Measurements from ENCODE around the gene PRKCSH. TPM values are rescaled to one million over a fixed set of nuclear protein-coding genes. Genes with fewer than 3 reads are reported as not detected.
"Not testable (repeated sequence)": the region's sequence is repeated elsewhere in the genome, so short reads cannot be mapped to it uniquely, and the experiment has no call there.

The PRKCSH gene
- total RNA-seq, 2 donors from 2014 or later: 132 to 139 TPM

DNA sequence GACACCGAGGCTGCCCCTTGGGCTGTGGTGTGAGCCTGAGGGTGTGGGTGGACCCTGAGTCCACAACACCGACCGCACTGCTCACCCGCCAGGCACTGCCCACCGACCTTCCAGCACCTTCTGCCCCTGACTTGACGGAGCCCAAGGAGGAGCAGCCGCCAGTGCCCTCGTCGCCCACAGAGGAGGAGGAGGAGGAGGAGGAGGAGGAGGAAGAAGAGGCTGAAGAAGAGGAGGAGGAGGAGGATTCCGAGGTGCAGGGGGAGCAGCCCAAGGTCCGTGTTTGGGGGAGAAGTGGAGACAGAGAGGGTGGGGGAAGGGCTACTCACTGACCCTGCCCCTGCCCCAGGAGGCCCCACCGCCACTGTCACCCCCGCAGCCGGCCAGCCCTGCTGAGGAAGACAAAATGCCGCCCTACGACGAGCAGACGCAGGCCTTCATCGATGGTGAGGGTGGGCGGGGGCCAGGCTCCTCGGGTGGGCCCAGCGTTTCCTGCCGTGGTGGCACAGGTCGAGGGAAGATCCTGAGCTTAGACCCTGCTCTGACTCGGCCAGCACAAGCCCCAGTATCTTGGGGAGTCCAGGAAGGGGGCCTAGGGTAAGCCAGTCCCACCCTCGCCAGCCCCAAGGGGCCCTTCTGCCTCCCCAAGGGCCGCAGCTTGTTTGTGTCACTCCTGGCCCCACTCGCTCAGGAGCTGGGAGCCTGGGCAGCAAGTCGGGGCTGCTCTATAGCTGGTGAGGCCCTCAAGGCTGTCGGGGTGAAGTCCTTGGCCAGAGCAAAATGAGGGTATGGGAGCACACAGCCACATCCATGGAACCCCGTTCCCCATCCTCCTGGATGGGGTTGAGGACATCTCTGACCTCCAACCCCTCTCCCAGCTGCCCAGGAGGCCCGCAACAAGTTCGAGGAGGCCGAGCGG, 12.2 kb downstream of the PRKCSH start:
- intact Hi-C loops (cut with DNase I): no loop called here
- DNase-seq (no peak), ATAC-seq (no peak)

DNA sequence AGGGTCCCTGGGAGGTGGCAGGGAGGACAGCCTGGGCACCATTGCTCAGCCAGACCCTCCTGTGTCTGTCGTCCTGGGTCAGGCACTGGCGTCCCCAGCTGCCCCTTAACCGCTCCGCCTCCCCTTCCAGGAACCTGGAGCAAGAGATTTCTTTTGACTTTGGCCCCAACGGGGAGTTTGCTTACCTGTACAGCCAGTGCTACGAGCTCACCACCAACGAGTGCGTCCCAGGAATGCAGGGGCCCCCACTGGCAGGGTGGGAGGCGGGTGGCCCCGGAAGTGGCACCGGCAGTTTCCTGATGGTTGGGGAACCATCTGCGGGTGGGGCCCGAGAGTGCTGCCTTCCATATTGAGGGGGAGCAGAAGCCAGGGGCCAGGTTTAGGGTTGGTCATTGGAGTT, 13.0 kb downstream of the PRKCSH start:
- DNase-seq (no peak), ATAC-seq (no peak)
- intact Hi-C loops (cut with DNase I): no loop called here

GRCh38 chr19:11448923-11449554, 13.6 kb downstream of the PRKCSH start:
- ATAC-seq: no peak
- no peak for DNase-seq
- intact Hi-C loops (cut with DNase I): no loop called here

GRCh38 chr19:11450570-11451326, 15.3 kb downstream of the PRKCSH start:
- DNase-seq: no peak

GRCh38 chr19:11451327-11451870, 16.0 kb downstream of the PRKCSH start:
- DNase-seq: no peak
- intact Hi-C loops (cut with DNase I): no loop called here
- no peak for ATAC-seq

More at GRCh38 chr19:11450570-11451326, 15.3 kb downstream of the PRKCSH start:
- ATAC-seq: no peak
- intact Hi-C loops (cut with DNase I): no loop called here

GRCh38 chr19:11451871-11452619, 16.6 kb downstream of the PRKCSH start:
- DNase-seq: no peak

DNA sequence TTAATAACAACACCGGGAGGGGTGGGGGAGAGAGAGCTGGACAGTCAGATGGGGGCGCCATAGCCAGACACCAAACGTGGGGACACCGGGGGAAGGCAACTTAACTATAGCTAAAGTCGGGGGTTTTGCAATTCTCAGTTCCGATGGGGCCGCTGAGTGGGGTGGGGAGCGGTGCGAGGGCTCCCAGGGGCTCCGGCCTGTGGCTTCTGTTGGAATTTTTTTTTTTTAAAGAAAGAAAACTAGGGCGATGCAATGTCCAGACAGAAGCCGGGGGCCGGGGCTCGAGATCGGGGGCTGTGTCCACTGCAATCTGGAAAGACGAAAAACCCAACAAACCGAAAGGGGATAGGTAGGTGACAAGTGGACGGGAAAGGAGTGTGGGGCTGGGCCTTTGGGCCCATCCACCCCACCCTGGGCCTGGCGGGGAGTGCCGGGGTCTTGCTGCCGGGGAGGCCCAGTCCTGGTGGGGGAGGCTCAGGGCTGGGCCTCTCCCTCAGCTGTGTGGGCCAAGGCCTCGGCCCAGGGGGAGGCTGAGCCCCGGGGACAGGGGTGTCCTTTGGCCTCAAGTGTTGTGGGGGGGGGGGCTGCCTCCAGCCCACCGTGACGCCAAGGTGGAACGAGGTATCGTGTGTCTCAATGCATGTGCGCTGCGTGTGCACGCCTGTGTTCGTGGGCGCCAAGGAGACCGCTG, 17.3 kb downstream of the PRKCSH start:
- no peak for ATAC-seq
- intact Hi-C loops (cut with DNase I): no loop called here
- no peak for DNase-seq

More at GRCh38 chr19:11451871-11452619, 16.6 kb downstream of the PRKCSH start:
- intact Hi-C loops (cut with DNase I): no loop called here
- ATAC-seq: no peak

DNA sequence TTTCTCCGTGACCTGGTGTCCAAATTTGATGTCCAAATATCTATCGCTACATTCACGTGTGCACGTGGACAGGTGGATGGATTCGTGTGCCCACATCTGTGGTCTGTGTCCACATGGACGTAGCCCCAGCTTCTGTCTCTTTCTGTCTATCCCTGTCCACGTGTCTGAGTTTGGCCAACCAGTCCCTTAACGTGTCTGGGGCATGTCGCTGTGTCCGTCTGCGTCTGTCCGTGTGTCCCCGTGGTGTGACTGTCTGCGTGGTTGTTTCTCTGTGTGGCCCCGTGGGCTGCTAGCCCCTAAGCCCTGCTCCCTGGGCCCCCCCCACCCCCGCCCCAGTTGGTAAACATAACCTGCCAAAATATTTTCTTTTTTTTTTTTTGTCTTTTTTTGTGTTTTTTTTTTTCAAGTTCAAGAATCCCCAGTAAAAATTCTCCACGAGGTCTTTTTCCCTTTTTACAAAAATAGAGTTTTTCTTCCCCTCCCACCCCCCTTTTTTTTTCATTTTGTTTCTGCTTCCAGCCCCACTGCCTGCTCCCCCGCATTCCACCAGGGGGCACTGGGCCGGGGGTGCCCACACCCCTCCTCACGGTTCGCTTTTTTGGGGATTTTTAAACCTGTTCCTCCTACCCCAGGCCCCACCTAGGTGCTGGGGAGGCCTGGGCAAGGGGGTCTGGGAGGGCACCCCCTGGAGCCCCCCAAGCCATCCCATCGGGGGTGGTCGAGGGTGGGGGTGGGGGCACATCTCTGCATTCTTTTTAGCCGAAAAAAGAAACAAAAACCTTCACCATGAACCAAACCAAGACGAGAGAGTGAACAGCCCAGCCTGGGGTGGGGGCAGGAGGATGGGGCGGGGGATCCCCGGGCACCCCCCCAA, 18.3 kb downstream of the PRKCSH start:
- no peak for DNase-seq
- no peak for ATAC-seq
- intact Hi-C loops (cut with DNase I): no loop called here

GRCh38 chr19:11455233-11455554, 19.8 kb downstream of the PRKCSH start:
- ATAC-seq; intact Hi-C loops (cut with DNase I); DNase-seq: not testable (repeated sequence)

- intact Hi-C loops (cut with DNase I): no loop called here
- ATAC-seq (no peak), DNase-seq (no peak)
Measured at GRCh38 chr19:11456659-11457058, 21.2 kb downstream of the PRKCSH start.

DNA sequence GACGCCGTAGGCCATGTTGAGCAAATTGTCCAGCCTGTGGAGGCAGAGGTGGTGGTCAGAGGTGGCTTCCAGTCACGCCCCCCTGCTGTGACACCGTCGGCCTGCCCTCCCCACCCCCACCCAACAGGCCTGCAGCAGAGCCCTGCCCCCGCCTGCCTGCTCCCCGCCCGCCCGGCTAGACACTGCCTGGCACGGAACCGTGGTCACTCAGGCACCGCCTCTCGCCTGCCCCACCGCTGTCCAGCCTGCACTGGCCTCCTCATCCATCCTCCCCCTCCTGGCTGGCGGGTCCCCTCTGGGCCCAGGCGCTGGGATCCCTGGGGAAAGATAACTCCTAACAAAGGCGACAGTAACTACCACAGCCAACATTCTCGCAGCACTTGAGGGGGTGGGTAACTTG, 21.7 kb downstream of the PRKCSH start:
- peak; percentile 30 to 39 for ATAC-seq
- intact Hi-C loops (cut with DNase I): no loop called here

DNA sequence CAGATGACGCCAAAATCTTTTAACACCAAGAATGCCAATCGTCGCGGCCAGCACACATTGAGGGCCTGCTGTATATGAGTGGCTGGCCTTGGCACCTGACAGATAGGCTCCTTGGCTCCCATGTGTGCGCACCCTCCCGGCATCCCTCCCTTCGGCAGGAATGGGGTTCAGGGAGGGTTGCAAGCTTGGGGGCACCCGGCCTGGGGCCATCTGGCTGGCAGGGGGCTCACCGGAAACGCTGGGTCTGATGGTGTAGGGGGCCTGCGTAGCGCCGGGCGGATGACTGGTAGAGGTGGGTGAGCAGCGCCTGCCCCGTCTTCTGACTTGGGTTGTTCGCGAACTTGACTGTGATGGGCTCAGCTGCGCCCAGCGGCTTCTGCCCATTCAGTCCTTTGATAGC, 22.4 kb downstream of the PRKCSH start:
- DNase-seq: no peak
- intact Hi-C loops (cut with DNase I): no loop called here

More for the DNA sequence above, 21.7 kb downstream of the PRKCSH start:
- no peak for DNase-seq

GRCh38 chr19:11458236-11458900, 22.9 kb downstream of the PRKCSH start:
- DNase-seq (no peak), ATAC-seq (no peak)
- intact Hi-C loops (cut with DNase I): no loop called here

More for the DNA sequence above, 22.4 kb downstream of the PRKCSH start:
- no peak for ATAC-seq

- intact Hi-C loops (cut with DNase I); ATAC-seq: not testable (repeated sequence)
Measured at GRCh38 chr19:11458912-11459311, 23.5 kb downstream of the PRKCSH start.

GRCh38 chr19:11460207-11460606, 24.8 kb downstream of the PRKCSH start:
- ATAC-seq (no peak), DNase-seq (no peak)
- intact Hi-C loops (cut with DNase I): no loop called here

More at GRCh38 chr19:11458912-11459311, 23.5 kb downstream of the PRKCSH start:
- DNase-seq: not testable (repeated sequence)

DNA sequence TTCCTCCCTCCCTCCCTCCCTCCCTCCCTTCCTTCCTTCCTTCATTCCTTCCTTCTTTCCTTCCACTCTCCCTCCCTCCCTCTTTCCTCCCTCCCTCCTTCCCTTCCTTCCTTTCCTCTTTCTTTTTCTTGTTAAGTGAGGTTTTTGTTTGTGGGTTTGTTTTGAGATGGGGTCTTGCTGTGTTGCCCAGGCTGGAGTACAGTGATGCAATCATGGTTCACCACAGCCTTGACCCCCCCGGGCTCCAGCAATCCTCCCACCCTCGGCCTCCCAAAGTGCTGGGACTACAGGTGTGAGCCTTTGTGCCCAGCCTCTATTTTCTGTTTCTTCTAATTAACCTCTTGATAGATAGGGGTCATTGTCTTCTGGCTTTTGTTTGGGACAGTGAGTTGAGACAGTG, 26.0 kb downstream of the PRKCSH start:
- intact Hi-C loops (cut with DNase I): no loop called here
- DNase-seq (no peak), ATAC-seq (no peak)

DNA sequence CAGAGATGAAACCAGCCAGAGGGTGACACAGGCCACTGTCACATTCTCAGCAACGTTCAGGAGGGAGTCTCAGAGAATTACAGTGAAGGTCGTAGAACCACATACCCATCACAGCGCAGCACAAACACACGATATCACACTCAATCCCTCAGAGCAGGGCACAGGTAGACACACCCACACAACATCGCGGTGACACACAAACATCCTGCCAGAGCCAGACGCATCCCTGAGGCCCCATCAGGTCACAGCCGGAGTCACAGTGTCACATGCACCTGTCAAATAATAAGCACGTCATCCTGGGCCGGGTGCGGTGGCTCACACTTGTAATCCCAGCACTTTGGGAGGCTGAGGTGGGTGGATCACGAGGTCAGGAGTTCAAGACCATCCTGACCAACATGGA, 28.0 kb downstream of the PRKCSH start:
- ATAC-seq (no peak), DNase-seq (no peak)
- intact Hi-C loops (cut with DNase I): no loop called here
